Measurements from ENCODE around the gene PRM1. TPM values are rescaled to one million over a fixed set of nuclear protein-coding genes. Genes with fewer than 3 reads are reported as not detected.

PRM1 gene
- total RNA-seq, 1 experiment from 2014 or later = not detected

DNA sequence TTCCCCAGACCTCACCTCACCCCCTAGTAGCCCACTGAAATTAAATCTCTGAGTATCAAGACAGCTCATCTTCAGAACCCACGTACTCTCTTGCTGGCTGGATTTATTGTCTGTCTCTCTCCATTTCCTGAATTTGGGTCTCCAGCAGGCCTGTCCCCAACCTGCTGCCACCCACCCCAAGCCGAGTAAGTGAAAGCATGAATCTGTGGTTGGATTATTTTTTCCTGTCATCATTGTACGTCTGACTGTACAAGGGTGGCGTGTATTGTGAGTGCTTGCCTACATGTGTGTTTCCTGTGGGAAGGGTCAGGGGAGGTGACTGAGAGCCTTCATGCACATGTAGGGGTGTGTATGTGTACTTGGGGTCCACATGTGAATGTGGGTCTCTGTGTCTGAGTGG lies 17.4 kb downstream of the PRM1 start:
- DNase-seq = no peak
- peaks cover 21% of the 10 kb centered on the region for H3K4me1 Mint-ChIP-seq (ENCODE audit: low read depth, unreplicated experiment)
- CTCF ChIA-PET = no interaction called here
- H3K9me3 Mint-ChIP-seq (ENCODE audit: low read depth, unreplicated experiment) = peaks cover 4% of the 10 kb centered on the region
- intact Hi-C loops (cut with micrococcal nuclease; ENCODE audit: unreplicated experiment) = no loop called here
- TF ChIP-seq CTCF (IDR thresholded peaks at IDR 0.05; ENCODE audit: unreplicated experiment) = no peak
- H3K4me3 Mint-ChIP-seq (ENCODE audit: low read depth, unreplicated experiment) = no peak overlapping the region
- no peaks in the 10 kb centered on the region for H3K36me3 Mint-ChIP-seq (ENCODE audit: insufficient read depth, unreplicated experiment)
- no peak overlapping the region for H3K27ac Mint-ChIP-seq (ENCODE audit: unreplicated experiment)
- no peaks in the 10 kb centered on the region for H3K27me3 Mint-ChIP-seq (ENCODE audit: unreplicated experiment)
- BruUV-seq (replicated peaks) = no TSS peak

DNA sequence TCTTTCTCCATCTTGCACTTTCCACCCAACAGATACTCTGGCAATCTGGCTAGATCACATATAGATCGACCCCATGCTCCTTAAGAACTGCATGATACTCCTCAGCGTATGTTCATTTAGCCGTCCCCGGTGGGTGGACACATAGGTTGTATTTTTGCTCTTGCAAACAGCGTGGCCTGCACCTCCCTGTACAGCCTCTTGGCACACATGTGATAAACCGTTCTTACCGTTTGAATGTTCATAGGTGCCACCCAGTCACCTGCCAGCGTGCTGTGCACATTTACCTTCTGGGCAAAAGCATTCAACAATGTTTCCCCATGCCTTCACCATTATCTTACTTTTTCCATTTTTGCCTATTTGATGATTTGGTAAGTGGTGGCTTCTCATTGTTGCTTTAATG lies 18.2 kb downstream of the PRM1 start:
- intact Hi-C loops (cut with micrococcal nuclease; ENCODE audit: unreplicated experiment) = no loop called here
- Mint-ChIP-seq H3K36me3 (ENCODE audit: insufficient read depth, unreplicated experiment) (no peaks in the 10 kb centered on the region), H3K27ac (ENCODE audit: unreplicated experiment) (no peak overlapping the region), H3K9me3 (ENCODE audit: low read depth, unreplicated experiment) (no peaks in the 10 kb centered on the region), H3K27me3 (ENCODE audit: unreplicated experiment) (no peaks in the 10 kb centered on the region), H3K4me1 (ENCODE audit: low read depth, unreplicated experiment) (peaks cover 21% of the 10 kb centered on the region), H3K4me3 (ENCODE audit: low read depth, unreplicated experiment) (no peak overlapping the region)
- CTCF ChIA-PET = no interaction called here
- no peak for DNase-seq
- BruUV-seq (replicated peaks) = no TSS peak
- TF ChIP-seq CTCF (IDR thresholded peaks at IDR 0.05; ENCODE audit: unreplicated experiment) = no peak

GRCh38 chr16:11260596-11260966 lies 20.5 kb downstream of the PRM1 start:
- no peak overlapping the region for H3K27ac Mint-ChIP-seq (ENCODE audit: unreplicated experiment)
- peaks cover 29% of the 10 kb centered on the region for H3K4me1 Mint-ChIP-seq (ENCODE audit: low read depth, unreplicated experiment)
- H3K27me3 Mint-ChIP-seq (ENCODE audit: unreplicated experiment) = no peaks in the 10 kb centered on the region
- no TSS peak for BruUV-seq (replicated peaks)
- peaks cover 19% of the 10 kb centered on the region for H3K36me3 Mint-ChIP-seq (ENCODE audit: insufficient read depth, unreplicated experiment)
- H3K9me3 Mint-ChIP-seq (ENCODE audit: low read depth, unreplicated experiment) = no peaks in the 10 kb centered on the region
- TF ChIP-seq CTCF (IDR thresholded peaks at IDR 0.05; ENCODE audit: unreplicated experiment) = no peak
- intact Hi-C loops (cut with micrococcal nuclease; ENCODE audit: unreplicated experiment) = no loop called here
- DNase-seq = no peak
- CTCF ChIA-PET = interaction anchor here (0.5 to 1.1 kb wide), 3 partner anchors 37 to 868 kb away, joined by 3 to 4 read pairs (median 3); no protein-coding TSS in a partner anchor
- H3K4me3 Mint-ChIP-seq (ENCODE audit: low read depth, unreplicated experiment) = no peak overlapping the region

DNA sequence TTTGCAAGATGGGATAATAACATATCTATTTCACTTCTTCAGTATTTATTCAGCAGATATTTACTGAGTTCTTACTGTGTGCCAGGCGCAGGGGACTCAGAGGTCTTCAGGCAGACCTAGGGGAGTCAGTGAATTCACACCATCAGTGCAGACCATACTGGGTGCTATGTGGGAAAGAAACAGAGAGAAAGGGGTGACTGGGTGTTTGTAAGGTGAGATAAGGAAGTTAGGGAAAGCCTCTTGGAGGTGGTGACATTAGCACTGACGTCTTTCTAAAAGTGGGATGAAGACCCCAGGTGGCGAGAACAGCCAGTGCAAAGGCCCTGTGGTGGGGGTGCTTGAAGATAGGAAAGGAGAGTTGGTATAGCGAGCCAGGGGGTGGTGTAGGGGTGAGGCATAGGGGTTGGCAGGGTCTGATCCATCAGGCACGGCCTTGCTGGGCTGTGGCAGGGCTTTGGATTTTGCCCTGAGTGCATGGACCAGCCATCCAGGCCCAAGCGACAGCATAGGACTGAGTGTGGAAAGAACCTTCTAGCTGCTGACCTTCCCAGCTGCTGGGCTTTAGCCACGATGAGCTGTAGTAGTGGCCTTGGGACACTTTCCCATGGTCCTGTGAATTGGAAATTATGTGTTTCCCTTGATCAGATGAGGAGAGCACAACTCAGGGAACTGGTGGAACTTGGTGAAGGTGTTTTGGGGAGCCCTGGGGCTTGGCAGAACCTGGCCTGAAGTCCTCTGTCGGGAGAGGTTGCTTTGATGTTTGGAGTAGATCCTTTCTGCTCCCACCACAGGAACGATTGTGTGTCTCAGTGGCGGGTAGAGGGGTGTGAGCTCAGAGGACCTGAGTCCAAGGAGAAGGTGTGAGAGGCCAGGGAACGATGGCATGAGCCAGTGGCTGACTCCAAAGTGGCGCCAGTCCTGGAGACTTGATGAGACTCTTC lies 21.2 kb downstream of the PRM1 start:
- no TSS peak for BruUV-seq (replicated peaks)
- Mint-ChIP-seq H3K4me1 (ENCODE audit: low read depth, unreplicated experiment) (peaks cover 29% of the 10 kb centered on the region), H3K4me3 (ENCODE audit: low read depth, unreplicated experiment) (no peak overlapping the region), H3K27me3 (ENCODE audit: unreplicated experiment) (no peaks in the 10 kb centered on the region), H3K36me3 (ENCODE audit: insufficient read depth, unreplicated experiment) (peaks cover 26% of the 10 kb centered on the region), H3K27ac (ENCODE audit: unreplicated experiment) (no peak overlapping the region), H3K9me3 (ENCODE audit: low read depth, unreplicated experiment) (no peaks in the 10 kb centered on the region)
- no peak for TF ChIP-seq CTCF (IDR thresholded peaks at IDR 0.05; ENCODE audit: unreplicated experiment)
- CTCF ChIA-PET = interaction anchor here (0.5 to 5.4 kb wide), 5 partner anchors 38 to 869 kb away, joined by 3 to 34 read pairs (median 4); no protein-coding TSS in a partner anchor
- DNase-seq = no peak
- intact Hi-C loops (cut with micrococcal nuclease; ENCODE audit: unreplicated experiment) = loop anchor here (5.0 to 10.0 kb wide), 6 partner anchors 37 to 268 kb away; no protein-coding TSS in a partner anchor
